Mucosa of rectum (tissue), 2 donors: Measurements from ENCODE around the gene AMOT.
A peak's percentile ranks its signal among the peaks of the same experiment; 100 is the strongest.

Experiments used
- H3K27ac ChIP-seq, 2 donors: one replicate each; pipeline ENCODE4 v1.7.0; 2013; ENCODE audit warnings: inconsistent platforms in 2 of 2, low read depth in 2 of 2, low read length in 2 of 2
- H3K27me3 ChIP-seq, 2 donors: one replicate each; pipeline ENCODE4 v1.7.0; 2013; ENCODE audit warnings: low read length in 2 of 2; ENCODE audit not compliant: control insufficient read depth in 2 of 2, insufficient read depth in 2 of 2
- H3K36me3 ChIP-seq, 2 donors: one replicate each; pipeline ENCODE4 v1.7.0; 2013; ENCODE audit warnings: low read length in 2 of 2; ENCODE audit not compliant: control insufficient read depth in 2 of 2, insufficient read depth in 2 of 2
- H3K4me1 ChIP-seq, 2 donors: one replicate each; pipeline ENCODE4 v1.7.0; 2013; ENCODE audit warnings: low read length in 2 of 2, mild to moderate bottlenecking in 1 of 2; ENCODE audit not compliant: control insufficient read depth in 2 of 2, insufficient read depth in 2 of 2
- H3K4me3 ChIP-seq, 2 donors: one replicate each; pipeline ENCODE4 v1.7.0; 2013; ENCODE audit warnings: low read length in 2 of 2
- H3K9ac ChIP-seq, 2 donors: one replicate each; pipeline ENCODE4 v1.7.0; 2013; ENCODE audit warnings: low read length in 2 of 2, low read depth in 1 of 2, mild to moderate bottlenecking in 1 of 2
- H3K9me3 ChIP-seq, 2 donors: one replicate each; pipeline ENCODE4 v1.7.0; 2013; ENCODE audit warnings: low read length in 2 of 2; ENCODE audit not compliant: control insufficient read depth in 2 of 2
- donor health status: healthy.
- donor health status: Normal muscosa, but diverticular disease.

Gene AMOT

DNA sequence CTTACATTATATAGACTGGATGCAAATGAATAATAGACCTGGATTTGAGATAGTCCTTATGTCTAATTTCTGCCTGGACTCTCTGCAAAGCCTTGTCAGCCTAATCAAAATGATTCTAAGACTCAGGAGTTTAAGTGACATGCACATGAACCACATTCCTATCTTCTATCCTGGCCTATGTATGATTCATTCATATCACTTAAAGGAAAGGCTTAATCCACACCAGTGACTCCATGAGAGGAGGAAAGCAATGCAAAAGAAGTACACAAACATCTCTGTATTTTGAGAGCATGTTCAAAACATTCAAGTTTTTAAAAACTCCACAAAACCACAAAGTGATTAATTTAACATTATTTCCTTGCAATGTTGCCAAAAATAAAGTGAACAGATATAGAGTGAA, 14.6 kb downstream of the AMOT start:
- Histone ChIP-seq H3K27me3 (no peaks in the 10 kb centered on the region), H3K4me3 (no peak overlapping the region), H3K27ac (no peak overlapping the region), H3K9ac (no peak overlapping the region), H3K9me3 (no peaks in the 10 kb centered on the region), H3K4me1 (no peaks in the 10 kb centered on the region), H3K36me3 (no peaks in the 10 kb centered on the region)

DNA sequence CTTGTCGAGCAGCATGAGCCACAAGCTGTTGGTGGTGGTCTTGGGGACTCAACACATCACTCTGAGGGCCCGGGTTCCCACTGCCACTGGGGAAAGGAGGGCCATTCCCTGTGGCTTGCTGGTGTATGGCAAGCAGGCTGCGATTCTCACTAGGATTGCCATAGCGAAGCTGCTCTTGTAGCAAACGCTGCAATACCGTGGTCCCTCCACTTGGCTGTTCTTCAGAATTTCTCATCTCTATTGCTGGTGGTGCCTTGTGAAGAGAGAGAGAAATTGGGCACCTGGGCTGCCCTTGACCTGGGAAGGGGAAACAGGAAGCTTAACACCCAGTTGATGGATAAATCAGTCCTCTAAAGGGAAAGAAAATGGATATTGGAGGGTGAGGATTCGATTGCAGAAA, 17.7 kb downstream of the AMOT start:
- H3K36me3 ChIP-seq, result no peaks in the 10 kb centered on the region
- no peak overlapping the region for H3K4me3 ChIP-seq
- peaks cover 0 to 8% of the 10 kb centered on the region in 2 donors for H3K4me1 ChIP-seq
- H3K27me3 ChIP-seq, result no peaks in the 10 kb centered on the region
- no peaks in the 10 kb centered on the region for H3K9me3 ChIP-seq
- H3K9ac ChIP-seq, result no peak overlapping the region
- no peak overlapping the region for H3K27ac ChIP-seq

DNA sequence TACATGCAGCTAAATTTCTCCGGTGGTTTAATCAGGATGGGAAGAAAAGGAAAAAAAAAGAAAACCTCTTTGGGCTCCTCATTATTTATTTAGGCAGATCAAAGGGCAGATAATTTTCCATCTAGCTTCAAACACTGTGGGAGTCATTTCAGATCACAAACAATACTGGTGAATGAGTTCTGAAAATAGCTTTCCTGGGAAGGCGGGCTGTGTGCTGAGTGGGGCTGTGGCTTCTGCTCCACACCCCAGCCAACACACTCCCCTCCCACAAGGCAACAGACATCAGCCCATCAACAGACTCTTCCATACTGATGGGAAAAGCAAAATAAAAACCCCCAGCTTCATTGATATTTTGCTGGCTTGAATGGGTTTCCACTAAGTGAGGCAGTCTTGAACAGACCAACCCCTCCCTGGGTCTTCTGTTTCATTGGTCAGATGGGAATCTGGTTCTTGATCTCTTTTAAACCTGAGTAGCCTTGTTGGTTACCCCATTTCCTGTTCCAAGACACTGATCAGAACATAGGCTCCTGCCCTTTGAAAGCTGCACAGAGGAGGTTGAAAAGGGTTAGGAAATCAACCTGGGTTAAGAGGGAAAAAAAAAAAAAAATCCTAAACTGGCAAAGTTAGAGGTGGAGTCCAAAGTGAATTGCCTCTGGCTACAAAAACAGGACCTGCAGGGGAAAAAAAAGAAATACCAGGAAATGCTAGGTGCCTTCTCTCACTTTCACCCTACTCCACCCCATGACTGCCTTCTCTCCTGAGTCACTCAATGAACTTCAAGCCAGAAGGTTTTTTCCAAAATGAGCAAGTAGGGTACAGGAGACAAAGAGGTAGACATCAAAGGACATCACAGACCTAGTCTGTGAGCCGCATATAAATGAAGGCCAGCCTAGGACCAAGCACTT, 20.0 kb downstream of the AMOT start:
- H3K9ac ChIP-seq, result no peak overlapping the region
- peak overlapping the region; percentile 34 to 49 for H3K27ac ChIP-seq
- H3K36me3 ChIP-seq, result peaks cover 0 to 1% of the 10 kb centered on the region in 2 donors
- no peaks in the 10 kb centered on the region for H3K9me3 ChIP-seq
- H3K27me3 ChIP-seq, result no peaks in the 10 kb centered on the region
- no peak overlapping the region for H3K4me3 ChIP-seq
- H3K4me1 ChIP-seq, result peaks cover 0 to 8% of the 10 kb centered on the region in 2 donors

DNA sequence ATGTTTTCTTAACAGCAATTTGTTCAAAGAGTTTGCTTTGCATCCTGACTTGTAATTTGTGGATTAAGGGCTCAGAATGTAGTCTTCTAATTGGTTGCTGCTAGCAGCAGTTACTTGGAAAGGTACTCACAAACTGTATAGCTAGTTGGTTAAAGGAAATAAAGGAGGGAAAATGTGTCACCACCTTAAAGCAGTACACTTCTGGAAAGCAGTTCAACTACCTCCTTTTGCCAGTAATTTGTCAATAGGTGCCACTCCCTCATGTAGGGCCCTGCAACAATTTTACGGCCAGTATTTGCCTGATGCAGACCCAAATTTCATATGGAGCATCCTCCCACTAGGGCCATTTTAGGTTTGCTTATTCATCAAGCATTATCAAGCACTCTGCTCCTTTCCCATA, 20.8 kb downstream of the AMOT start:
- peaks cover 0 to 4% of the 10 kb centered on the region in 2 donors for H3K27me3 ChIP-seq
- peak overlapping the region in 1 of 2 donors; percentile 34 for H3K27ac ChIP-seq
- H3K4me1 ChIP-seq, result peaks cover 0 to 8% of the 10 kb centered on the region in 2 donors
- H3K9me3 ChIP-seq, result no peaks in the 10 kb centered on the region
- H3K36me3 ChIP-seq, result peaks cover 0 to 2% of the 10 kb centered on the region in 2 donors
- H3K9ac ChIP-seq, result no peak overlapping the region
- H3K4me3 ChIP-seq, result no peak overlapping the region

DNA sequence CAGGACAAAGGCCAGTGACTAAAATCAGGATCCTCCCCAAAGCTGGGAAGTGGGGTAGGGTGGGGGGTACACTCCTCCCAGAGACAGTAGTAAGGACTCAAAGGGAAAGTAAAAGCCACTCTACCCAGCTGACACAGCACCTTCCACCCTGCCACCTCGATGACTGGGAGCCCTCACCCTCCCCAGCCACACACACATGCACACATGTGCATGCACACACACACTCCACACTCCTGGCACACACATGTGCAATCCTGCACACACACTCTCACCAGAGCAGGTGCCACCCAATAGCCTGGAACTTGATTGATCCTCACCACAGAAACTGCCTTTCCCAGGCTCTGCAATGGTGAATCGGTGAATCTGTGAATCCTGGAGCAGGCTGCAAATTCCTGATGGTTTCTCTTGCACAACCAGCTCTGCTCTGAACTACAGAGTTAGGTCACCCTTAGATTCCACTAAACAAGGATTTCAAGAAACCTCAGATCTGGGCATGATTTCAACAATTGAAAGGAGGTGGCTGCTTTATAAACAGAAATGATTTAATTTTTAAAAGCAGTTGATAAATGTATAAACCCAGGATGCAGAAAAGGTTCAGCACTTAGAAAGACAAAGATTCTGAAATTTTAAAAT, 21.5 kb downstream of the AMOT start:
- Histone ChIP-seq H3K4me3 (no peak overlapping the region), H3K27ac (no peak overlapping the region), H3K9ac (no peak overlapping the region), H3K36me3 (peaks cover 0 to 2% of the 10 kb centered on the region in 2 donors), H3K9me3 (no peaks in the 10 kb centered on the region), H3K4me1 (peaks cover 0 to 8% of the 10 kb centered on the region in 2 donors), H3K27me3 (peaks cover 0 to 4% of the 10 kb centered on the region in 2 donors)

DNA sequence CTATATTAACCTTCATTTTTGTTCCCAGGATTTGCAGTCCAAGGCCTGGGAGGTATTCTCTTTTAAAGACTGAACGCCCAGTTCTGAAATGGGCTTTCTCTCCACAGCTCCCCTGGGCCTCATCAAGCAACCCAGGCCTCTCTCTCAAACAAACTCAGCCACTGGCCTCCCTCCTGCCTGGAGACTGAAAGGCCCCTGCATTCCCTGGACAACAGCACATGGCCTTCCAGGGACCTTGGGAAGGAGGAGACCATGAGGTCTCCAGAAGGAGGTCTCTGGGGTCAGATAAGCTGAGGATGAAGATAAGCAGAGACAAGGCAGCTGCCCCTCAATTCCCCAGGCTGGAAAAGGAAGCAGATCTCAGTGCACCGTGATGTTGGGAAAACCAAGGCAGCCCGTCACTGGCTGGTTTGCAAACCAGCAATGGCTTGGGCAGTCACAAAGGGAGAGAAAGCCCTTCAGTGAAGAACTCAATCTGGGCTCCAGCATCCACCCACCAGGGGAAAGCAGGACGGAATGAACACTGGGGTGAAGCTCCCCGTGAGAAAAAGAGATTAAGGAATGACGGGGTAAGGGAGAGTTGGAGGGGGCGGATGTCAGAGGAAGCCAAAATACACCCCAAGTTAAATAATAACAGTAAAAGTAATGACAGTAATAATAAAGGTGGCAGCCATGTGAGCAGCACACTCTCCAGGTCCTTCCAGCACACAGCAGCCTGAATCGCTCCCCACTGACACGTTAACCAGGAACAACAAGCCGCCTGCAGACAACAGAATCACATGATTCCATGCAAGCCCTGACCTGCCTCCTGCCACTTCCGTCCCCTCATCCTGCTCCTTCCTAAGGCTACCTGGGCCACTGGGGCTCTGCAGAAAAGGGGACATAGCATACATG, 22.3 kb downstream of the AMOT start:
- H3K27me3 ChIP-seq, result peaks cover 0 to 4% of the 10 kb centered on the region in 2 donors
- H3K9me3 ChIP-seq, result no peaks in the 10 kb centered on the region
- H3K4me3 ChIP-seq, result no peak overlapping the region
- no peak overlapping the region for H3K27ac ChIP-seq
- H3K36me3 ChIP-seq, result peaks cover 0 to 2% of the 10 kb centered on the region in 2 donors
- H3K4me1 ChIP-seq, result peaks cover 0 to 8% of the 10 kb centered on the region in 2 donors
- H3K9ac ChIP-seq, result no peak overlapping the region

DNA sequence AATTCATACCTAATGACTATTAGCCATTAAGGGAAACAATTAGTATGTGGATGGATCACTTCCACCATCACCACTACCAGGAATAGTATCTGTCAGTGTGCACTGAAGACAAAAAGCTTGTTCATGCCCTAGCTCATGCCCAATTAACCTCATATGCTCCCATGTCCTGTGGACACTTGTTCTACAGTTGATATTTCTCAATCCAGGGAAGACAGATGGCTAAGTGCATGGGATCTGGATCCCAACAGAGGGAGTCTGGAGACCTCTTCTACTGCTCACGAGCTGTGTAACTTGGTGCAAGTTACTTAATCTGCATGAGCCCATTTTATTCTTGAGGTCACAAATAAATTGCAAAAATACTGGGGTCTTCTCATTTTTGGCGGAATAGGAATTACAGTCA, 23.7 kb downstream of the AMOT start:
- Histone ChIP-seq H3K27me3 (peaks cover 0 to 4% of the 10 kb centered on the region in 2 donors), H3K27ac (no peak overlapping the region), H3K4me3 (no peak overlapping the region), H3K9ac (no peak overlapping the region), H3K4me1 (peaks cover 0 to 8% of the 10 kb centered on the region in 2 donors), H3K9me3 (no peaks in the 10 kb centered on the region), H3K36me3 (peaks cover 0 to 2% of the 10 kb centered on the region in 2 donors)

DNA sequence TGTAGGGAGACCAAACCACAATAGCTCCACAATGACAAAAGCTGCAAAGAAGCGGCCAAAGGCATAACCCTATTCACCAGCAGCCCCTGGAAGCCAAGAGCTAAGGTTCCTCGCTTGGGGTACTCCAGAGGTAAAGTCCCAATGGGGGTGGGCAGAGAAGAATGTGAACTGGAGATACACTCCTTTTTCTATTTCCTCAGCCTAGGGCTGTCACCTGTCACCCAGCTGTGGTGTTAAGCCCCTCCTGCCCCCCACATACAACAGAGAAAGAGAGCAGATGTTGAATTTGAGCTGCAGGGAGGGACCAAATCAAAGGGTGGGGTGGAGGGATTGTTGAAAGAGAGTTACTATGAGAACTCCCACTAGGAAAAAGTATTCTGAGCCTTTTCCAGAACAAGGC, 26.1 kb downstream of the AMOT start:
- Histone ChIP-seq H3K36me3 (peaks cover 0 to 5% of the 10 kb centered on the region in 2 donors), H3K27me3 (peaks cover 2 to 4% of the 10 kb centered on the region in 2 donors), H3K4me3 (no peak overlapping the region)

DNA sequence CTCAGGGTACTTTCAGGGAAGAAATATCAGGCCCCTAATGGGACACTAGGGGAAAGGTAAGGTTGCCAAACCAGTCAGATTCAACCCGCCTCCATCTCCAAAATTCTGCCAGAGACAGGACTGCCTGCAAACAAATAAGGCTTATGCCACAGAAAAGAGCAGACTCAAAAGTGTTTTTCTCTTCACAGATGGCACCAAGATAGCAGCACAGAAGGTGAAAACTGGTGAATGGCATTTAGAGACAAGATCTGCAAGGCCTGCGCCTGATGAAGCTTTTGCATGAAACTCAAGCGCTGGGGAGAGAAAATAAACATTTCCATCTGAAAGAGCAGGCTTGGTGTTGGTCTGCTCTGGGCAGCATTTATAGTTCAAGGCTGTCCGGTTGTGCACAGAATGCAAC, 27.9 kb downstream of the AMOT start:
- Histone ChIP-seq H3K9me3 (no peaks in the 10 kb centered on the region), H3K36me3 (peaks cover 0 to 5% of the 10 kb centered on the region in 2 donors), H3K27ac (no peak overlapping the region), H3K4me1 (no peaks in the 10 kb centered on the region), H3K9ac (no peak overlapping the region), H3K27me3 (peaks cover 2 to 4% of the 10 kb centered on the region in 2 donors), H3K4me3 (no peak overlapping the region)

More for the DNA sequence above, 26.1 kb downstream of the AMOT start:
- peaks cover 0 to 4% of the 10 kb centered on the region in 2 donors for H3K4me1 ChIP-seq
- H3K27ac ChIP-seq, result no peak overlapping the region
- no peaks in the 10 kb centered on the region for H3K9me3 ChIP-seq
- no peak overlapping the region for H3K9ac ChIP-seq
